AG04450 (cell line): Measurements from ENCODE around the gene LHFPL6. TPM values are rescaled to one million over a fixed set of nuclear protein-coding genes. Genes with fewer than 3 reads are reported as not detected.

ENCODE experiments used
- CTCF ChIA-PET: fragments of 300-600, 350-600 bp; formaldehyde crosslinking; extraction: SDS; loops from one replicate; lab custom pipeline; 2022; ENCODE audit warnings: antibody characterized with exemption, inconsistent platforms; lab: Charles Lee
- POLR2A ChIA-PET: fragments of 350-600 bp; formaldehyde crosslinking; extraction: SDS; loops from one replicate; lab custom pipeline; 2021; ENCODE audit warnings: antibody characterized with exemption, inconsistent platforms; lab: Yijun Ruan, JAX
- DNase-seq: peaks from one replicate; pipeline ENCODE4 v3.0.0-alpha.2; 2011; ENCODE audit warnings: low read depth, low spot score
- H3K27ac ChIP-seq: one replicate; pipeline ENCODE4 v1.5.1; 2012; ENCODE audit warnings: low read depth, low read length, control low read depth
- H3K27me3 ChIP-seq: one replicate; pipeline ENCODE4 v1.6.0; 2012; ENCODE audit warnings: low read length; ENCODE audit not compliant: control insufficient read depth, insufficient read depth
- H3K4me3 ChIP-seq: 2 replicates; pipeline ENCODE4 v1.5.1; 2011; ENCODE audit warnings: mild to moderate bottlenecking, low read depth, low read length, control low read depth
- H3K9me3 ChIP-seq: 2 replicates; pipeline ENCODE4 v1.5.1; 2012; ENCODE audit warnings: low read length; ENCODE audit not compliant: control insufficient read depth, insufficient read depth
- polyA plus RNA-seq: library from polyadenylated mRNA; depleted of rRNA; stranded (reverse); fragments of >200 nt; gene quantifications from 2 replicates; pipeline ENCODE4 v1.2.3, GENCODE V29; 2011
- TF ChIP-seq, protein P1 (sequence below): IDR thresholded peaks from 2 replicates; pipeline ENCODE4 v1.5.1; 2011; ENCODE audit warnings: low read depth, low read length, control low read depth, inconsistent platforms

The LHFPL6 gene
- polyA plus RNA-seq, 1 experiment, result 40.3 TPM

DNA sequence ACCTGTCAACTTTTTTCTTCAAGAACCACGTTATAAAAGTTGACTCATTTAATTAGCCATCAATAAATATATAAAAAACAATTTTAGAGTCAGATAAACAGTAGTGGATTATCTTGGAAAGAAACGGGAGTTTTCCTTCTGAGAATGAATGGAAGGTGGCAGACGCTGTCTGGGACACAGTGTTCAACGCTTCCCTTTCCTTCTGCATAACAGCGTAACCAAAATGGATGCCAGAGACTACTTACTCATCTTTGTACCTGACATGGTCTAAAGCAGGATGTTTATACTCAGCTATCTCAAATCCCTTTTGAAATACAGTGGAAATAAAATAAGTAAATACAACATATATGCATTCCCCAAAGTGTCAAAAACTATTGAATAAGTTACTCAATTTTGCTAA is 195.2 kb downstream of the LHFPL6 start:
- H3K27me3 ChIP-seq, result no peaks in the 10 kb centered on the region
- no peak for DNase-seq
- H3K9me3 ChIP-seq, result no peaks in the 10 kb centered on the region
- H3K27ac ChIP-seq, result no peak overlapping the region
- TF ChIP-seq, protein P1, sequence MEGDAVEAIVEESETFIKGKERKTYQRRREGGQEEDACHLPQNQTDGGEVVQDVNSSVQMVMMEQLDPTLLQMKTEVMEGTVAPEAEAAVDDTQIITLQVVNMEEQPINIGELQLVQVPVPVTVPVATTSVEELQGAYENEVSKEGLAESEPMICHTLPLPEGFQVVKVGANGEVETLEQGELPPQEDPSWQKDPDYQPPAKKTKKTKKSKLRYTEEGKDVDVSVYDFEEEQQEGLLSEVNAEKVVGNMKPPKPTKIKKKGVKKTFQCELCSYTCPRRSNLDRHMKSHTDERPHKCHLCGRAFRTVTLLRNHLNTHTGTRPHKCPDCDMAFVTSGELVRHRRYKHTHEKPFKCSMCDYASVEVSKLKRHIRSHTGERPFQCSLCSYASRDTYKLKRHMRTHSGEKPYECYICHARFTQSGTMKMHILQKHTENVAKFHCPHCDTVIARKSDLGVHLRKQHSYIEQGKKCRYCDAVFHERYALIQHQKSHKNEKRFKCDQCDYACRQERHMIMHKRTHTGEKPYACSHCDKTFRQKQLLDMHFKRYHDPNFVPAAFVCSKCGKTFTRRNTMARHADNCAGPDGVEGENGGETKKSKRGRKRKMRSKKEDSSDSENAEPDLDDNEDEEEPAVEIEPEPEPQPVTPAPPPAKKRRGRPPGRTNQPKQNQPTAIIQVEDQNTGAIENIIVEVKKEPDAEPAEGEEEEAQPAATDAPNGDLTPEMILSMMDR, result no peak
- no peak overlapping the region for H3K4me3 ChIP-seq
- ChIA-PET POLR2A (no interaction called here), CTCF (interaction anchor here (1.4 to 3.3 kb wide), 2 partner anchors 120 to 204 kb away, joined by 3 to 16 read pairs; no protein-coding TSS in a partner anchor)

DNA sequence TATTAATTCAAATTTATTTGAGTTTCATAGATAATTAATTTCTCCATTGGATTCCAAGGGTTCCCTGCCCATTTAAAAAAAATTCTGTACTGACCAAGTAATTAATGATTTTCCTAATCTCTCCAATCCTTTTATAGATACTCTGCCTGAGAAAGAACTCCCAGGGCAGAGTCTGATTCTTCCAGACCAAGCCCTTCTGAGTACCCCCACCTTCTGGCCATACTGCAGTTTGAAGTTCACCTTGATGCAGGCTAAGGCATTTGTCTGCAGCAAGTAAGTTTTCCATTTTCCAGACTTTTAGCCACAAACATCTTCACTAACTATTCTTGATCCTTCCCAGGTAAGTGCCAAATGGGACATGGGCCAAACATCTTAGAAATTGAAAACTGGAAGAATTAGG is 195.9 kb downstream of the LHFPL6 start:
- Histone ChIP-seq H3K27me3 (no peaks in the 10 kb centered on the region), H3K9me3 (no peaks in the 10 kb centered on the region), H3K4me3 (no peak overlapping the region), H3K27ac (no peak overlapping the region)
- DNase-seq, result no peak
- POLR2A ChIA-PET, result no interaction called here
- CTCF ChIA-PET, result no interaction called here
- TF ChIP-seq, protein P1, result no peak

DNA sequence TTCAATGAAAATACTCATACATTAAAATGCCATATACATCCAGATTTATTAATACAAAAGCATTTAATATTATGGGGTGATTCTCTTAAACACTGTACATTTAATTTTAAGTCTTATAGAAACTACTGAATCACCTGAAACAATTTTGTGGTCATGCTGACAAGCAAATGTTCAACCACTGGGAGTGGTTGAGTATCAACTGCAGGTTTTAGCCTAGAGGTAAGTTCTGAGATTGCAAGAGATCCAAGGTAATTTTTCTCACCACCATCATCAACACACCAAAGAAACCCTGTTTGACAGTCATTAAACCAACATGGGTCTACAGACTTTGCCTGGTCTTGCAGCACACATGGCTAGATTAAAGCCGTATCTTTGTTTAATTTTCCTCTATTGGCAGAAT is 196.3 kb downstream of the LHFPL6 start:
- H3K27me3 ChIP-seq, result no peaks in the 10 kb centered on the region
- TF ChIP-seq, protein P1, result no peak
- no peak overlapping the region for H3K4me3 ChIP-seq
- no peak for DNase-seq
- no peak overlapping the region for H3K27ac ChIP-seq
- no peaks in the 10 kb centered on the region for H3K9me3 ChIP-seq
- CTCF ChIA-PET, result no interaction called here
- POLR2A ChIA-PET, result no interaction called here

DNA sequence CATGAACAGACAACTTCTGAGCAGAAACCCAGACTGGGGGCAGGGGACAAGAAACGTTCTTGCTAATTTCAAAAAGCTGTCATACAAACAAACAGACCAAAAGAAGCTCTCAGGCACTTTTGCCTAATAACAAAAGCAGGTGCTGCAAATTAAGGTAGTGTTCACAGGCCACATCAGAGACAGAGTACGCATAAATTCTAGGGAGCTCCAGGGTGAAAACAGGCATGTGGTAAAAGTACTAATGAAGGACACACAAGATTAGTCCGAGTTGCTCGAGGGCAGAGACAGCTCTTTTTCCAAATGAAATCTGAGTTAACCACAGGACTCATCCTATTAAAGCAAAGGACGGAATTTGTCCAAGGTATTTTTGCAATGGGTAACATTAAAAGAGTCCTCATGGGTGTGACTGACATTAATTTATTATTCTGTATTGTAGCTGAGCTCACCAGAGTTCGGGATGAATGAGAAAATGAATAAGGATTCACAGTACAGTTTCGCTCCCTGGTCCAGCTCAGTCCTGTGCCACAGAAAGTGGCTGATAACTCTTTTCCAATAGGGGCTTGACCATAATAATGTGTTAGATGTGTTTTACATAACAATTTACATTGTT is 197.3 kb downstream of the LHFPL6 start:
- H3K27me3 ChIP-seq, result no peaks in the 10 kb centered on the region
- no peaks in the 10 kb centered on the region for H3K9me3 ChIP-seq
- ChIA-PET POLR2A (no interaction called here), CTCF (interaction anchor here (0.9 to 2.0 kb wide), 7 partner anchors 8 to 260 kb away, joined by 3 to 8 read pairs (median 5); no protein-coding TSS in a partner anchor)
- no peak for DNase-seq
- TF ChIP-seq, protein P1, result no peak
- no peak overlapping the region for H3K27ac ChIP-seq
- no peak overlapping the region for H3K4me3 ChIP-seq

DNA sequence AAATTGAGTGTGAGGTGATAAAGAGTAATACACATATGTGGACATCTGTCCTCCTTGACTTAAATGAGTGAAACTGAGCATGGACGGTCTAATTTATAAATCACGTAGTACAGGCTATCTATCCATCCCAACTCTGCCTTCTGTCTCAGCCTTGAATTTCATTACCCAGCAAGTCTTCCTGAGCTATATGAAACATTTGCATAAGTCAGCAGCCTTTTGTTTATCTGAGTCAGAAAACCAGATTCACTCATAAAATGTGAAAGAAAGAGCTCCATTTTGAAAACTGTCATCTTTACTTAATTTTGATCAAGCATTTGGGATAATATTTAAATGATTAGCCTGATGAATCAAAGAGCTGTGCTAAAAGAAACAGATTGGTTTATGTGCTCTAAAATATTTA is 197.9 kb downstream of the LHFPL6 start:
- ChIA-PET CTCF (interaction anchor here (0.9 to 2.0 kb wide), 7 partner anchors 9 to 260 kb away, joined by 3 to 8 read pairs (median 5); no protein-coding TSS in a partner anchor), POLR2A (no interaction called here)
- TF ChIP-seq, protein P1, result no peak
- Histone ChIP-seq H3K27me3 (no peaks in the 10 kb centered on the region), H3K27ac (no peak overlapping the region), H3K9me3 (no peaks in the 10 kb centered on the region), H3K4me3 (no peak overlapping the region)
- no peak for DNase-seq
